DMS153 (cell line): Measurements from ENCODE around the gene SLC5A9.
"Not testable (repeated sequence)": the region's sequence is repeated elsewhere in the genome, so short reads cannot be mapped to it uniquely, and the experiment has no call there.

ENCODE experiments used
- DNase-seq: peaks from one replicate; lab custom pipeline; 2025; lab: John Stamatoyannopoulos, UW

SLC5A9 gene

DNA sequence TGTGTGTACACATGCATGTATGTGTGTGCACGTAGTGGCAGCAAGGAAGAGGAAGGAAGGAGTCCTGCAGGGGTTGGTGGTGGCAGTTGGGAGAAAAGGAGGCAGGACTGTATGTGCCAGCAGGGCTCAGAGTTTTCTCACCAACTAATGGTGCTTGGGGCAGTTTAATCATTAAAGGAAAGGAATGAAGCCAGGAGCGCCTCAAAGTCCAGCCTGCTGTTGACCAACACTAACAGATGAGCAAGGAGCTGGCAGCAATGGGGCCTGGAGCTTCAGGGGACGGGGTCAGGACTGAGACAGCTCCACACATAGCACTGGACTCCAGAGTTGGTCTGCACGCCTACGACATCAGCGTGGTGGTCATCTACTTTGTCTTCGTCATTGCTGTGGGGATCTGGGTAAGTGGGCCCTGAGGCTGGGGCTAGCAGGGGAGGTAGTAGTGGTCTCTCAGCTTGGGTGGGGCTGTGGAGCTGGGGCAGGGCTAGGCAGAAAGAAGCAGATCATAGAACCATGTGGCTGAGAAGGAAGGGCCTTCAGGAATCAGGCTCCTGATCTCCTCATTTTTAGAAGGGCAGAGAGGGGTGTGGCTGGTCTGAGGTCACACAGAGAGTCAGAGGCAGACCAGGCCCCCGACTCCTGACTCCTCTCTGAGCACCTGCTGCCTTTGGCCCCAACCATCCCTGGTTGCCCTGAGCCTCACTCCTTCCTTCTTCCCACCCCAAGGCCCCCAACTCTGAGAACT, at the start of gene SLC5A9:
TSS of gene SLC5A9 (plus strand) at position 216 of the 742 bp plus-strand sequence. CDS start at position 237, 21 bp downstream.
- no peak for DNase-seq

DNA sequence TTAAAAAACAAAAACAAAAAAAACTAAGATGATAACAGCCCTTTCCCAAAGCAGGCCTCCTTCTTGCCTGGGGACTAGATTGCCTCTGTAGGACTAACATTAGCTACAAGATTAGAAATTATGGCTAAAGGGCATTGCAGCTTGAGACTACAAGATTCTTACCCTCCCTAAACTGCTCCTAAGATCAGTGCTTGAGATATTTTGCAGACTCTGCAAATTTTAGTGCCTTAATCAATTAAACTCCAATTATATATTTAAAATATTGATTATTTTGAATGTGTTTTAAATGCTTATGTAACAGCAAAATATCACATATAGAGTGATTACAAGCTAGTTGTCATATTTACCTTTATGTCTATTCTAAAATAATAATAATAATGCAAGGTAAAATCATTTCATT, 47.4 kb upstream of the SLC5A9 start:
- DNase-seq = no peak

DNA sequence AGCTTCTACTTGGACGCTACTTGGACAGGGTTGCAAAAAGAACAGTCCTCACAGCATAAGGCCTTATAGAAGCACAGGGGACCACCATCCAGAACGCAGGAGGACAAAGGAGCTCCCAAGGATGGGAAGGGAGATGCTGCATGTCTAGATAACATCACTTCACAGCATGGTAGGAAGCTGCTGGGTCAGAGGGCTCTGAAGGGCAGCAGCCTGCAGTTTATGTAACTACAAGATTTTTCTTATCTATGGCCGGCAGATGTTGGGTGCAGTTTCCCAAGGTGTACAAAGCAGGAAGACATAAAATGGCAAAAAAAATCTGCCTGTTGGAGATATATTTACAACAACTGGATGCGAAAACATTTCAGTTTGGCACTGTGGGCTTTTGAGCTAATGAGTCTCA, 45.3 kb upstream of the SLC5A9 start:
- no peak for DNase-seq

DNA sequence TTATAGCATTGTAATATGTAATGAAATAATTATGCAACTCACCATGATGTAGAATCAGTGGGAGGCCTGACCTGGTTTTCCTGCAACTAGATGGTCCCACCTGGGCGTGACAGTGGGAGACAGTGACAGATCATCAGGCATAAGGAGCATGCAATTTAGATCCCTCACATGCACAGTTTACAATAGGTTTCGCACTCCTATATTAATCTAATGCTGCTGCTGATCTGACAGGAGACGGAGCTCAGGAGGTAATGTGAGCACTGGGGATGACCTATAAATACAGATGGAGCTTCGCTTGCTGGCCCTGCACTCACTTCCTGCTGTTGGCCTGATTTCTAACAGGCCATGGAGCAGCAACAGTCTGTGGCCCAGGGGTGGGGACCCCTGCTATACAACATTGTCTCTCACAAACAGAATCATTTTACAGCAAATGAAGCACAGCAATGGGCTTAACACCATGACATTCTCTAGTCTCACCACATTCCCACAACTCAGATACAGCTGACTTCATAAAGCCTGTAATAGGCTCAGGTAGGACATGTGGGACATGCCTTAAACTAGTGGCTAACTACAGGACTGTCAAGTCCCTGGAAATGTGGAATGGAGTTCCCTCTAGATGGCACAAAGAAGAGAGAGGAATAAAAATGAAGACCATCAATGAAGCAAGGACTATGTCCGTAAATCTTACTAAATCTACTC, 40.7 kb upstream of the SLC5A9 start:
- DNase-seq = peak; percentile 47

DNA sequence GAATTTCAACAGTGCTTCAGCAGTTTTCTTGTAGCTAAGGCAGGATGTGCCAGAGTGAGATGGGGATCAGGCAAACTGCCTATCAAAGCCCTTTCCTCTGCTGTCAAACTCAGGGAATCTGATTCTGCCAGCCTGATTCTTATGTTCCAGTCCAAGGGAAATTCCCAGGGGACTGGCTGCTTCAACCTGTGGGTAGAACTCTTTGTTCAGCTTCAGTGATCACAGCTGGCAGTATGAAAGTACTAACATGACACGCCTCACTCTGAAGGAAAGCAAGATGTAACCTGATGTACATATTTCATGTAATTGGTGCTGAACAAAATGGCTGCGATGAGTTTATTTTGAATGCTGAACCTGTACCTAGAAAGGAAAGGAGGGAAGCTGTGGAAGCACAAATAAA, 40.1 kb upstream of the SLC5A9 start:
- DNase-seq = peak; percentile 98

DNA sequence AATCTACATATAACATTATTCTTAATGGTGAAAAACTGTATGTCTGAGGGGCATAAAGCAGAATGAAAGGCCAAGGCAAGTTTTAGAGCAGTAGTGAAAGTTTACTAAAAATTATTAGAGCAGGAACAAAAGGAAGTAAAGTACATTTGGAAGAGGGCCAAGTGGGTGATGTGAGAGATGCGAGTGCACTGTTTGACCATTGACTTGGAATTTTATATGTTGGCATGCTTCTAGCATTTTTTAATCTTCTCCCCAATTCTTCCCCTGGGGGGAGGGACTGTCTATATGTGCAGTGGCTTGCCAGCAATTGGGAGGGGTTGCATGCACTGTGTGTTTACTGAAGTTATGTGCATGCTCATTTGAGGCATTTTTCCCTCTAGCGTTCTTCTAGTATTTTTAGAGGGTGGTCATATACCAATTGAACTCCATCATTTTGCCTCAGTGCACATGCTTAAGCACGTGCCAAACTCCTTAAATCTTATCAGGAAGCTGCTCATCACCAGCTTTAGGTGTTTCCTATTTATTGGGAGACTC, 36.1 kb upstream of the SLC5A9 start:
- DNase-seq = no peak

DNA sequence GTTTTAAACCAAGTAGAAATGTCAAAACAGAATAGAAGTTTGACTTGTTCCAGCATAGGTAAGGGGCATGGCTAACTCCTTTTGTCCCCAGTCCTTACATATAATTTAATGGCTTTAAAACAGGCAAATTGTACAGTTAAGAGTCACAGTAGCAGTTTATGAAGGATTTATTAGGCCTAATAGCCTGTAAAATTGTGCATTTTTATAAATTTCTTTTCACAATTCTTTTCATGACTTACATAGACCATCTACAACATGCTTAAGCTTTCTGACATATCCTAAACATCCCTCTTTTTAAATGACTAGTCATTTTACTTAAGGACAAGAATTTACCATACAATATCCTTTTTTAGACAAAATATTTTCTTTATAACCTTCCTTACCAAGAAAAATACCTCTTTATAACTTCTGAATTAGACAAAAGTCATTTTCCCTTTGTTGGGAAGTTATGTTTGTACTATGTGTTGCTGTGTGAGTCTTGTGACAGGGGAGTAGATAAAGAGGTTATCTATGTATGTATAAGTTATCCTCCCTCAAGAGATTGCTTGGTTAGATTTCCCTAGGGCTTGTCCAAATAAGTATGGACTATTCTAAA, 34.5 kb upstream of the SLC5A9 start:
- DNase-seq = no peak

DNA sequence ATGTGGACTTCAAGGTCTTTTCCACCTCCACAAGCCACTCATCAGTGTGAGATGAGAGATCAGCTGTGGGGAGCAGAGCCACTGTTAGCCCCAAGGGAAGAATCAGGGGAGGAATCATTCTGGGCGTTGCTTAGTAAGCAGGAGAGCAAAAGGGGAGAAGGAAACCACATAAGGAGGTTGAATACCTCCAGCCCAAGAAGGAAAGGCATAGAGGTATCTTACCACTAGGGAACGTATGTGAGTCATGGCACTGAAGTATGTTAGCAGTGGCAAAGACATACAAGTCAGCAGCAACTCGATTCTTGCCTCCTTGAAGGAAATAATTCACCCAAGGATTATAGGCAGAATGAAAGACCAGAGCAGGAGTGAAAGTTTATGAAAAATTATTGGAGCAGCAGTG, 31.6 kb upstream of the SLC5A9 start:
- no peak for DNase-seq

DNA sequence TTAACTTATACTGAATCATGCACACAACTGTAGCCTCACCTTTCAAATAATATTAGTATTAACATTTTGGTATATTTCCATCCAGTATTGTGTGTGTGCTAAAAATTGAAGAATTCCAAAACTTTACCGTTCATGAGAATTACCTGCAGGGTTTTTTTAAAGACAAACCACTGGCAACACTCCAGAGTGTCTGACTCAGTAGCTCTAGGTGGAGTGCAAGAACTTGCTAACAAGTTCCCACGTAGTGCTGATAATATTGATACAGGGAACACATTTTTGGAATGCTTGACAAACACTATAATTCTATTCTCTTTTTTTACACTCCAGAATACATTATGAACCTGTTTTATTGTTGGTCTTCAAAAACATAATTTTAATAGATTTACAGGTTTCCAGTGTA, 27.7 kb upstream of the SLC5A9 start:
- no peak for DNase-seq

DNA sequence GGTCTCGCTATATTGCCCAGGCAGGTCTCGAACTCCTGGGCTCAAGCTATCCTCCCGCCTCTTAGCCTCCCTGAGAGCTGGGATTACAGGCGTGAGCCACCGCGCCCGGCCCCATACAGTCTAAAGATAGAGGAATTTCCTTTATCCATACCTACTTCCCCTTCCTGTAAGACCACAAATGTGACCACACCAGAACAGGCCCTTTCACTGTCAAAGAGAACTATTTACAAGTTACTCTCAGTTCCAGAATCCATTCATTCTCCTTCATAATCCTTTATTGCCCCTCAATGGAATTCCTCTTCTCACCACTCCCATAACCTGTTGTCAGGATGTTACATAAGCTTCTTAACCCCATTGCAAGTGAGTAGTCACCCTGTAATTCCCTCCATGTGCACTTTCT, 26.3 kb upstream of the SLC5A9 start:
- DNase-seq = no peak

DNA sequence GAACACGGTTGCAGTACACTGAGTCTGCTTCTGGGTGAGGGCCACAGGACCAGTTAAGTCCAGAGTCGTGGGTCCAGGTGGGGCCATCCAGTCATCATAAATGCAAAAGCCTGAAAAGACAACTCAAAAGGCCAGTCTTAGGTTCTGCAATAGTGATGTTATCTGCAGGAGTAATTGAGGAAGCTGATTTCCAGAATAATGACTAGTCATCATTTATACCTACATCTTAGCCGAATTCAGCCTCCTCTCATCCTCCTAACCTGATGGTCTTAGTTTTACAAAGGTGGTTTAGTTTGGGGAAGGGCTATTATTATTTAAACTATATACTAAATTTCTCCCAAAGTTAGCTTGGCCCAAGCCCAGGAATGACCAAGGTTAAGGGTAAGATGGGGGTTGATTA, 23.5 kb upstream of the SLC5A9 start:
- no peak for DNase-seq

DNA sequence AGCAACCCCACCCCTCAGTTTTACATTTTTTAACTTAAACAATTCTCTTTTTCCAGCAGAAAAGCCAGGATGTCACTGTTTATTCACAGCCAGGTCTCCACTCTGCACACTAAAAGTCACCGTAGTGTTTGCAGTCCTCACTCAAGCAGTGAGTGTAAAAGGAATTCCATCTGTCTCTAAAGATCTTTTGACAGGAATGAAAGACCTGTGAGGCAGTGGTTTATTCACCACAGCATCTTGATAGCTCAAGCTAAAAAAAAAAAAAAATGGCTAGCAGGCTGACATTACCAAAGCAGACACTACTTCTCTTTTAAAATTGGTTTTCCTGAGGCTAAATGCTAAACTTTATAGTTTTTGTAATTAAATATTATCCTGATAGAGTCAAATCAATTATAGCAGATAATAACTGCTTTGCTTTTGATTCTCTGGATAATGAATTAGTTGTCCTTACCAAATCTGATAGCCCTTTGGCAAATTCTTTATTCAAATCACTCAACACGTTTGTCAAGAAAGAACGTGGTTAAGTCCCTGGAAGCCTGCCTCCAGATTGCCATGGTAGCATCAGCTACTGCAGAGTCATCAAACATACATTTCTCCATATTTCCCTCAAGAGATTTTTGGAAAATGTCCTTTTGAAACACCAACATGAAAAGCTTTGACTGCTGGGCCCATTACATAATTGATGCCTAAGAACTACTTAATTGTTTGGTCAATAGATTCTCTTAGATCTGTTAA, 22.2 kb upstream of the SLC5A9 start:
- no peak for DNase-seq

DNA sequence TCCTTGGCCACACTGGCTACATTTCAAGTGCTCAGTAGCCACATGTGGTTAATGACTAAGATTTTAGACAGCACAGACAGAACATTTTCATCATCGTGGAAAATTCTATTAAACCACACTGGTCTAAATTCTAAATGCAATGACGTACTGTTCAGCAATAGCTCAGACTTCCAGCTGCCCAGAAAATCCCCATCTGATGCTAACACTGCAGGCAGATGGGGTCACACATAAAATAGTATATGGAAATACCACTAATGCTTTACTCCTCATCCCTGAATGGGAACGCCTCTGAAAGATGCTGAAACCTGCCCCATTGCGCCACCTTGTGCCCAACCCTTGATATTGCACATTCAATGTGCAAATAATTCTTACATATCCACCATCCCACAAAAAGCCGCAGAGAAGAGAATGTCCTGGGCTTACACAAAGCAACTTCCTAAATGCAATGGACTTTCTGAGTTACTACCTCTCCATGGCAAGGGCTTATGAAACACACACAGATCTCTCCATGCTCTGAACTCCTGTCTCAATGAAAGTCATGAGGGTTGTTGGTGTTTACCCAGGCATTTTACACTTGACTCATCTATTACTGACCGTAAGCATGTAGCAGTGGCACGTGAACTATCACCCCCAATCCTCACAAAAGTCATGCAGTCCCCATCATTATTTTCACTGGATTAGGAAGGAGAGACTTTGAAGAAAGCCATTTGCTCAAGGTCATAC, 20.3 kb upstream of the SLC5A9 start:
- peak; percentile 74 for DNase-seq

DNA sequence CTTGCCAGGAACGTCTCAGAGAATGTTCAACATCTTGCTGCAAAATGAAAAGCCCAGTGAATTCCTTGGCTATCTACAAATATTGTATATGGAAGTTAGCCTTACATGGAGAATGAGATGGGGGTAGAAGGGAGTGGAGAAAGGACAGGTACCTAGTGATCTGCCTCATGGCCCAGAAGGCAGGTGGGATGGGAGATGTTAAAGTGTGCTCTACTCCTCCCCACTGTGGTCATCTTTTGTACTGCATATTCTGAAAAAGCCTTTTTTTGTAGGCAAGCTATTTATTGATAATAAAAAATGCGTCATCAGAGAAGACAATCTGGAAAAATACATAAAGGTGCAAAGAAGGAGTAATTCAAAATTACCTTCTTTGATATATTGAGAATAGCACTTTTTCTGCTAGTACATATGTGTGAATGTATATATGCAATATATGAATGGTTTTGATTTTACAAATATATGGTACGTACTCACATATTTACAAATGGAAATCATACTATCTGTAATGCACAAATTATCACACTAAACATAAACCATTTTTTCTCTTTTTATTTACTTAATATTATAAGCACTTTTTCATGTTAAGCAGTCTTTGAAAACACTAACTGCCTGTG, 19.1 kb upstream of the SLC5A9 start:
- peak; percentile 48 for DNase-seq

DNA sequence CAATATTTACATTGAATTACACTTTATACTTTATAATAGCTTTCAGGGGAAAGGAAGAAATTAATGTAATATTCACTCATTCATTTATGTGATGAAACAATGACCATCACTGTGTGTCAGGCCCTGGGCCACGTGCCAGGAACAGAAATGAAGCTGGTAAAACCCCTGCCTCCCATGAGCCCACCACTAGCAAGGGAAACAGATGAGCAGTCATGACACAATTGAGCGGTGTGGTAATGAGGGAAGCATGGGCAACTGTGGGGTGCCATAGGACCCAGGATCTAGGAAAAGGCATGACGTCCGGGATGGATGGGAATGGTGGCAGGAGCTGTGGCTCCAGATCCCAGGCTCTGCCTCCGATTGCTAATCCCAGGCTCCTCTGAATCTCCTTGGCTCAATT, 17.0 kb upstream of the SLC5A9 start:
- DNase-seq = no peak

DNA sequence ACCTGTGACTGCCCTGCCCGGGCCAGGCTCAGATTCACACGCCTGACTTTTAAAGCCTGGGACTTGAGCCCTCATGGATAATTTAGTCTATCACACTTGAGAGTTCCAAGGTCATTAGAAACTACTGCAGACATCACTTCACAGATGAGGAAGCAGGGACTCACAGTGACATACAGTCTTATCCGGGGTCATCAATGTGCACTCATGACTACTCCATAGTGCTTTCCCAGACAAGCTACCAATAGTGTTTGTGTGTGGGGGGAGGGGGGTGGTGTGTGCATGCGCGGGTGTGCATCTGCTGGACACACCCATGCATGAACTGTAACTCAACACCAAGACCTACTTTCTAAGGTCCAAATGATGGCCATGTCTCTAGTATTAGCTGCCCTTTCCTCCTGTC, 16.1 kb upstream of the SLC5A9 start:
- peak; percentile 74 for DNase-seq

DNA sequence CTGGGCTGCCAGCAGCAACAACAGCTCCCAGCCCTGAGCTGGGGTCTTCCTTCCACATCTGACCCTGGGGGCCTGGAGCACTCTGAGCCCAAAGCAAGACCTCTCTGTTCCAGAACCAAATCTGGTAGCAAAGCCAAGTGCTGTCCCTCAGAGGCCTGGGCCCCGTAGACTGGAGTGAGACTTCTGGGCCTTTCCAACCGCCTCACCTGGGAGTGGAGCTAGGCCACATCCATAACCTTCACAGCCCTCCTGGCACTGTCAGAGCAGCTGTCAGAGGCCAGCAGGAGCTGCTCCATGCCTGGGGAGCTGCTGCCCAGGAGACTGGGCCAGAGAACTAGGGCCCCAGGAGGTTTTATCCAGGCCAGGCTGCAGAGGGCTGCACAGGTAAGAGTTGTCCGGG, 15.4 kb upstream of the SLC5A9 start:
- no peak for DNase-seq

DNA sequence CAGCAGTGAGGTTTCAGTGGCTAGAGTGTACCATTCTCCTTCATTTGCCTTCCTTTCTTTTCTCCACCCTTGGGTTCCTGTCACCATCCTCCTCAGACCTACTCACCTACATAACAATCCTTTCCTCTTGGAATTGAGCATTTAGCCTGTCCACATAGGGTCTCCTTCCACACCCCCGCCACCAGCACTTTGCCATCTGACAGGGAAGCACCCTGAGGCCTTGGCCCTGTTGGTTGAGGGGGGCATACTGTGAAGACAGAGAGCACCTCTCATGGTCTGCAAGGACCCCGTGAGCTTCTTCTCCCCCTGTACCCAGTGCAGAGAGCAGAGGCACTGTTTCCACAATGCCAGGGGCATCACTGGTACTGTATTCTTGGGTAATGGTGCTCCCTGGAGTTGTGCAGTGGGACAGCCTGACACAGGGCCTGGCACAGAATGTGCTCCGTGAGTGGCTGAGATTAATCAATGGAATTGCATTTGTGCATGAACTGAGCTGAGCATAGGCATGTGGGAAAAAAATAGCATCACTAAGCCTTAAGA, 14.9 kb upstream of the SLC5A9 start:
- DNase-seq = no peak

DNA sequence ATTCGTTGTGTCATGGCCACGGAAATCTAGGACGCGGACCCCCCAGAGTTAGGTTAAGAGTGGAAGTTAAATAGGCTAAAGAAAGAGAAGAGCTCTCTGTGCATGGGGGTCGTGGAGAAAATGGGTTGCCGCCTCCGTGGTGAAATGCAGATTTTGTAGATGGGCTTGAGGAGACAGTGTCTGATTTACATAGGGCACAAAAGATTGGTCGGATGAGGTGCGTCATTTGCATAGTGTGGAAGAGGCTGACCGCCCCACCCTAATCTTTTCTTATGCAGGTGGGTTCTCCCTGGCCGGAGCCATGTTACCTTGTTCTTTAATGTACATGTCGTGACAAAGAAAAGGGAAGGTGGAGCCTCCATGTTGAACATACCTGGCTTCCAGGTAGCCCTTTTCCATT, 14.3 kb upstream of the SLC5A9 start:
- DNase-seq = no peak

DNA sequence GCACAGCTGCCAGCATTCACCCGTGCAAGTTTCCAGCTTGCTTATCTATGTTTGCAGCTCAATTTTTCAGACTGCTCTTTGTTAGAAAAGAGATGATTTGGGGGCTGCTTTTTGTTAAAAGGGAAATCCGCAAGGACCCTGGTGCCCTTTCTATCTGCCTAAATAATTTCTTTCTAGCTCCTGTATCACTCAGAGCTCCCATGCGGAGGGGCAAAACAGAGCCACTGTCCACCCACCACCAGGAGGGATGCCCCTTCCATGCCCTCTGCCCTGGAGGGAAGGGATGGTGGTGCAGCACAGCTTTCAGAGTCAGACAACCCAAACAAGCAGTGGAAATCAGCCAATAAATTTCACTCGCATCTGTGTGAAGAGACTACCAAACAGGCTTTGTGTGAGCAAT, 13.9 kb upstream of the SLC5A9 start:
- DNase-seq = no peak

DNA sequence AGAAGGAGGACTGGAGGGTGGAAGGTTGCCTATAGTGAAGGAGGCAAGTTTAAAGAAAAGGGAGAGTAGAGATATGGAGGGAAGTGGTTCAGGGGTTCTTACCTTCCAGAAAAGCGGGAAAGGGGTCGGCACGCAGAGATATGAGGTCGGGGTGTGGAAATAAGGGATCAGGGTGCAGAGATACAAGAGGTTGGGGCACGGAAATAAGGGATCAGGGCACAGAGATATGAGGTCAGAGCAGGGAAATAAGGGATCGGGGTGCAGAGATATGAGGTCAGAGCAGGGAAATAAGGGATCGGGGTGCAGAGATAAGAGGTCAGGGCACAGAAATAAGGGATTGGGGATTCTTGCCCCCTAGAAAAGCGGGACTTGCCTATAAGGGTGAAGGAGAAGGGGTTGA, 9.1 kb upstream of the SLC5A9 start:
- not testable (repeated sequence) for DNase-seq
